DMS153 treated with DMSO at 0.1 percent for 48 hours (cell line): ENCODE data around the gene PRODH2.
"Not testable (repeated sequence)": the region's sequence is repeated elsewhere in the genome, so short reads cannot be mapped to it uniquely, and the experiment has no call there.

ENCODE experiments used
- DNase-seq: peaks from one replicate; lab custom pipeline; 2025; ENCODE audit not compliant: unreplicated experiment; lab: John Stamatoyannopoulos, UW

Gene PRODH2

DNA sequence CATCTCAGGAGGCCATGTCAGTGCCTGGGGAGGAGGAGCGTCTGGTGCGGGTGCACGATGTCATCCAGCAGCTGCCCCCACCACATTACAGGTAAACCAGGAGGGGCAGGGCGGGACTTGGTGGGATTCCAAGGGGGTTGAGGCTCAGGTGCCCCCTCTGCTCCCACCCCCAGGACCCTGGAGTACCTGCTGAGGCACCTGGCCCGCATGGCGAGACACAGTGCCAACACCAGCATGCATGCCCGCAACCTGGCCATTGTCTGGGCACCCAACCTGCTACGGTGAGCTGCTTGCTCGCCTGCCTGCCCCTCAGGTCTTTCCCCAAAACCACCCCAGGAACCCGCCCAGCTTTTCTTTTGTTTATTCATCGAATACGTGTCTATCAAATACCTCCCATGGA is 30.1 kb downstream of the PRODH2 start:
- no peak for DNase-seq

DNA sequence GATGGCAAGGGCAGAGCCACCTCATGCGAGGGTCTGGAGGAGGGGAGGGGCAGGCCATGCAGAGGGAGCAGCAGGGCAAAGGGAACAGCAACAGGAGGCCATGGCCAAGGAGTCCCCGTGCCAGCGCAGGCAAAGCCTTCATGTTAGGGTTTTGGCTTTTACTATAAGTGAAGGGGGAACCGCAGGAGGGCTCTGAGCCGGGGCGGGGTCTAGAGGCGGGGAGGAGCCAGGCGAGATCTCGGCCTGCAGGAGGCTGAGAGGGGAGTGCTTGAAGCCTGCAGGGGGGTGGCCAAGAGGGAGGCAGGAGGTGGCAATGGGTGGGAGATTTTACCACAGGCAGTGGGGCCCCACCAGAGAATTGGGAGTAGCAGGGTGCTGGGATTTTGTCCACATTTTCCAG is 31.0 kb downstream of the PRODH2 start:
- no peak for DNase-seq

DNA sequence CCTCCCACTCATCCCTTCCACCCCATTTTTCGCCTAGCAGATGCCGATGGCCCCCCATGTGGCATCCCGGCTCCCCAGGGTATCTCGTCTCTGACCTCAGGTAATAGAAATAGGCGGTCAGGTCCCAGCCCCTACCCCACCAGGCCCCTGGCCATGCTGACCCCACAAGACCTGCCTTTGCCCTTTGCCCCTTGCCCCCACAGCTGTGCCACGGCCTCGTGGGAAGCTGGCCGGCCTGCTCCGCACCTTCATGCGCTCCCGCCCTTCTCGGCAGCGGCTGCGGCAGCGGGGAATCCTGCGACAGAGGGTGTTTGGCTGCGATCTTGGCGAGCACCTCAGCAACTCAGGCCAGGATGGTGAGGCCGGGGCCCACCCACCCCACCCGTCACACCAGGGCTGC is 31.9 kb downstream of the PRODH2 start:
- no peak for DNase-seq

DNA sequence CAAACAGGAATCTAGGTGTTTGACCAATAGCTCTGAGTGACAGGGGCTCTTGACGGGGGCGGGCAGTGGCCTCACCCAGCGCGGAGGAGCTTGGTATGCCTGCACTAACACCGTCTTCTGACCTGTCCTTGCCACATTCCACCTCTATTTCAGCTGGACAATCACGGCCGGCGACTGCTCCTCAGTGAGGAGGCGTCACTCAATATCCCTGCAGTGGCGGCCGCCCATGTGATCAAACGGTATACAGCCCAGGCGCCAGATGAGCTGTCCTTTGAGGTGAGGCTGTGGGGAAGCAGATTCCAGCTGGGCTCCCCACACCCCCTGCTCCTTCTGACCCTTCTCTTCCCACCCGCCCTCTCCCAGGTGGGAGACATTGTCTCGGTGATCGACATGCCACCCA is 32.6 kb downstream of the PRODH2 start:
- DNase-seq, result no peak

DNA sequence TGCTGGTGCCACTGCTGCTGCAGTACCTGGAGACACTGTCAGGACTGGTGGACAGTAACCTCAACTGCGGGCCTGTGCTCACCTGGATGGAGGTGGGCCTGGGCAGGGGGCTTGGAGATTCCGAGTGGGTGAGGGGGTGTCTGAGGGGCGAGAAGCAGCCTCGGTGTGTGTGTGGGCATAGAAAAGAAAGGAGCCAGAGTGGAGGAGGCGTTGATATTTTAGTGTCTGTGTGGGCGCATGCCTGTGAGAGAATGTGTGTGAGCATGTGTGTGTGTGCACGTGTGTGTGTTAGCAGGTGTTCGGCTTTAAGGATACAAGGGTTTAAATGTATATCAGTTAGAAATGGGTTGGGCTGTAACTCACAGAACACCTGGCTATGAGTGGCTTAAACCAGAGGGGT is 33.6 kb downstream of the PRODH2 start:
- no peak for DNase-seq

DNA sequence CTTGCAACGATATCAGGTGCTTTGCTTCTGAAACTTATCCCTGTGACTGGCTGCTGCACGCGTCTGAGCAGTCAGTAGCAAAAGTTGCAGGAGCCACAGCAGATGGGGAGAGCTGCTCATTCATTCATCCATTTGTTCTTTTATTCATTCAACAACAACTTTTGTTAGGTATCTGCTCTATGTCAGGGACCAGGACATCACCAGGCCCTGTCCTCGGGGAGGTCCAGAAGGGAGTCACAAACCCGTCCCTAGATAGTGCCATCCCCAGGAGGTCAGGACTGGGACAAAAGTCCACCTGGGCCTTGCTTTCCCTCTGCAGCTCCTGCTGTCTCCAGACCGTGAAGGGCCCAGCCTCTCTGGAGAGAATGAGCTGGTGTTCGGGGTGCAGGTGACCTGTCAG is 34.7 kb downstream of the PRODH2 start:
- no peak for DNase-seq

DNA sequence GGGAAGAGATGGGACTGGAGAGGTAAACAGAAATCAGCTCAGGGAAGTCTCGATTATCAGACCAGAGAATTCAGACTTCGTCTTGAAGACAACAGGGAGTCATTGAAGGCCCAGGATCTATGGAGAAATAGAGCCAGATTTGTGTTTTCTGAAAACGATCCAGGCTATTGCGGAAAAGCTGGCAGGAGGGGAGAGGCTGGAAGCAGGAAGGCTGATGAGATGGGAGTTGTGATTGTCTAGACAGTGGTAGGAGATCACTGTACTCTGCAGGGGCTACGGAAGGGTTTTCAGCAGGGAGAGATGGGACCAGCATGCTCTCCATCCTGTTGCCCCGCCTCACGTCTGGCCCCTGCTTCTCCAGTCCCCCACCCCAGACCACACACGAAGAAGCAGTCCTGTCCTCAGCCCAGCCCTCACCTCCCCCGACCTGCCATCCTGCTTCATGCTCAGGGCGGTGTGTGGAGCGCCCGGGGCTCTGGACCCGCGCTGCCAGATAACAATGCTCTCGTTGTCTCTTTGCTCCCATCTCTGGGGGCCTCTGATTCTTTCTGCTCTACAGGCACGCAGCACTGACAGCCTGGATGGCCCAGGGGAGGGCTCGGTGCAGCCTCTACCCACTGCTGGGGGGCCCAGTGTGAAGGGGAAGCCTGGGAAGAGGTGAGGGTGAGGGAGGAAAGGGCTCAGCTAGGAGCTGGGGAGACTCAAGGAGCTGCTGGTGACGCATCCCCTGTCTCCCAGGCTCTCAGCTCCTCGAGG is 35.4 kb downstream of the PRODH2 start:
- DNase-seq, result no peak

DNA sequence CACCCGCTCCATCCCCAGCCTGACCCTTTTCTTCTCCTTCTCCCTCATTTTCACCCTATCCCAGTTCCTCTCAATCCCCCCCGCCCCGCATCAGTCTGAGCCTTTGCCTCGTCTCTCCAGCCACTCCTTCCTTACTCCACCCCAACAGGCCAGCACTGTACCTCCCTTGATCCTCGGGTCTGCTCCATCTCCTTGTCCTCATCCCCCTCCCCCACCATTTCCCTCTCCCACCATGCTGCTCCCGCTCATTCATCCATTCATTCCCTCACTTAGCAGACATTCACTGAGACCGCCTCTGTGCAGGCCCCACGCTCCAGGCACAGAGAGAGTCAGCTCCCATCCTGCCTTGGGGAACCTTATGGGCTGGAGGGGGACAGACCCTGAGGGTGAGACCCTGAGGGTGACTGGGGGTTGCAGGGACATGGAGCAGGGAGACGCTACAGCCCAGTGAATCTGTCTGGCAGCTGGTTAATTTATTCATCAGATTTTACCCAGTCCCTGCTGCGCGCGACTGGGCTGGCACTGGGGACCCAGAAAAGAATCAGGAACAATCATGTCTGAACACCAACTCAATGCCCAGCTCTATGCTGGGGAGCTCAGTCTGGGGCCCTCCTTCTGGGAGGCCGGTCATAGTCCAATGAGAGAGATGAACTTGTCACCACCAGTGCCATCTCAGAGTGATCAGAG is 36.4 kb downstream of the PRODH2 start:
- DNase-seq, result no peak

DNA sequence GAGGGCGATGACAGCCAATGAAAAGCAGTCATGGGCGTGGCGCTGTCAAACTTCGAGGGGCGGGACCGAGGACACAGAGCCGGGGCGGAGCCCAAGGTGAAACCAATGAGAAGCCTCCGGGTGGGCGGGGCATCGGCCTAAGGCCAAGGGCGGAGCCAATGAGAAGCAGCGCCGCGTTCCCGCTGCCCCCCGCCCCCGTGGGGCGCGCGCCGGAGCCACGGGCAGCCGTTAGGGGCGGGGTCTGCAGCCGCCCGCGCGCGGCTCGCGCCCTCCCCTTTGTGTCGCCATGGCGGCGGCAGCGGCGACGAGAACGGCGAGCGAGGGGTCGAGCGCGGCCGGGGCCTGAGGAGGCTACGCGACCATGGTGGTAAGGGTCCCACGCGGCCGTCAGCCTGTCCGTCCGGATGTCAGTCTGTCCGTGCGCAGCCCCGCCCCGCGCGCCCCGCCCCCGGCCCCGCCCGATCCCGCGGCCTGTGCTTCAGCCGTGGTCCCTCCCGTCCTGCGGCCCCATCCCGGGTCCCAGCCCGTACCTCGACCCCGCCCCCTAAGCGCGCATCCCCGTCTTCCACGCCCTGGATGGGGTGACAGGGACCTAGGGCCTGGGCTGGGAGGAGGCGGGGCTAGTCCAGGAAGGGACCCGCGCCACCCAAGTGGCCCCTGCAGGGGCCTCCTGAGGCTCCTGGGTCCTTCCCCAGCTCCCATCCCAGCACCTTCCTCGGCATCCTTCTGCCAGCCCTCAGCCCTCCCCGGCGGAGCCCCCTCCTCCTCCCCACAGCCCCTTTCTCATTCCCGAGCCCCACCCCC is 37.1 kb downstream of the PRODH2 start, which contains the start of gene ARHGAP33:
Gene ARHGAP33, plus strand, starts transcription at position 267 of the 804 bp plus-strand sequence. Its CDS starts 95 bp downstream, at position 362.
- DNase-seq, result peak; percentile 97

DNA sequence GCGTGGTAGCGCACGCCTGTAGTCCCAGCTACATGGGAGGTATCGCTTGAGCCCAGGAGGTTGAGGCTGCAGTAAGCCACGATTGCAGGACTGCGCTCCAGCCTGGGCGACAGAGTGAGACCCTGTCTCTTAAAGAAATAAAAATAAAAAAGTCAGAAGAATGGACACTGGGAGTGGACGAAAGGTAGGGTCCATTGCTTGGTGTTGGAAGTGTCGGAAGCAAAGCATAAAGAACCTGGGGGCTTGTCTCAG is 37.7 kb downstream of the PRODH2 start:
- no peak for DNase-seq

DNA sequence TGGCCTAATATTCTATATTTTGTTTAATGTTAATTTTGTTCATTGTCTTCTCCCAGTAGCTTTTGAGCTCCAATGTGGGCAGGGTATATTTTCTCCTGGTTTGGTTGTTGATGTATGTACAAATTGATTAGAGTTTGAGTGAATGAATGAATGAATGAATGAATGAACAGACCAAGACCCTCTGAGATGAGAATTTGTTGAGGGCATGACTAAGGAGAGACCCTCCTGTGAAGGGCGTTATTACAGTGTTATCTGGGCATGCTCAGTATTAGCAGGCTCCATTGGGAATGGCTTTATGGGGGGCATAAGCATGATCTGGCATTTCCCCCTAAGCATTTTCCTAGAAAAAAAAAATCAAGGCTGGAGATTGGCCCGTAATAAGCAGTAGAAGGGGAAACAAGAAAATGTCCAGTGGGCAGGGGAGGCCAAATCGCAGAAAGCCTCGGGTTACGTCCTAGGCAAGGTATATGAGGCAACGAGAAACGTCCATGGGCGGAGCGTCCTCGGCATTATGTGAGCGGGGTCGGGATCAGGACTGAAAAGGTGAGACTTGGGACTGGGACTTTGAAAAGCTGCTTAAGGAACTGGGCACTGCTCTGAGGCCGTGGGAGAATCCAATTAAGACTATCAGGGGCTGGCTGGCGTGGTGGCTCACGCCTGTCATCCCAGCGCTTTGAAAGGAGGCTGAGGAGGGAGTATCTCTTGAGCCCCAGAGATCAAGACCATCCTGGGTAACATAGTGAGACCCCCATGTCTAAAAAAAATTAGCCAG is 38.2 kb downstream of the PRODH2 start:
- DNase-seq, result no peak

DNA sequence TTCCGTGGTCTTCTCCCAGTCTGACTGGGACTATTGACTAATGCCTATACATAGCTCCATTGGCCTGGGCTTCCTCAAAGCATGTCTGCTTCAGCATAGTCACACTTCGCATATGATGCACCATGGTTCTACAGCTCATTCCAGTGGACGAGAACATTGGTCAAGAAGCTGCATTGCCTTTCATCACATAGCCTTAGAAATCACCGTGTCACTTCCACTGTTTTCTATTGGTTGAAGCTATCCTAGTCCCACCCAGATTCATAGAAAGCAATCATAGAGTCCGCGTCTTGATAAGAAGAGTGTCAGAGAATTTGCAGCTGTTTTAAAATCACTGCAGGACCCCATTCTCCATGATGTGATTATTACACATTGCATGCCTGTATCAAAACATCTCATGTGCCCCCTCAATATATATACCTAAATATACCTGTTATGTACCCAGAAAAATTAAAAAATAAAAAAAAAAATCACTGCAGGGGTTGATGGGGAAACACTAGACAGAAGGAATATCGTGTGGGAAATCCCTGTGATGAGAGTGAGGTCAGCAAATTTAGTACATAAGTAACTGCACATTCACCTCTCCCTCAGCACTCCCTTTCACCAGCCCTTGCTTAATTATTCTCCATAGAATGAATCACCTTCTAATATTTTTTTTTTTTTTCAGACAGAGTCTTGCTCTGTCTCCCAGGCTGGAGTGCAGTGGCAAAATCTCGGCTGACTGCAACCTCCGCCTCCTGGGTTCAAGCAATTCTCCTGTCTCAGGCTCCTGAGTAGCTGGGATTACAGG is 39.4 kb downstream of the PRODH2 start:
- no peak for DNase-seq

DNA sequence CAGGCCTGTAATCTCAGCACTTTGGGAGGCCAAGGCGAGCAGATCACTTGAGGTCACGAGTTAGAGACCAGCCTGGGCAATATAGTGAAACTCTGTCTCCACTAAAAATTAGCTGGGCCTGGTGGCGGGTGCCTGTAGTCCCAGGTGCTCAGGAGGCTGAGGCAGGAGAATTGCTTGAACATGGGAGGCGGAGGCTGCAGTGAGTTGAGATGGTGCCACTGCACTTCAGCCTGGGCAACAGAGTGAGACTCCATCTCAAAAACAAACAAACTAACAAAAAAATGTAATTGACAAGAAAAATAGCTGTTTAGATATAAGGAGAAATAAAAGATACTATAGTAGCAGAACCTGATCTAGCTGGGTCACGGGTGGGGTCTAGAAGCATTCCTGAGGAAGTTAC is 40.3 kb downstream of the PRODH2 start:
- DNase-seq, result not testable (repeated sequence)

DNA sequence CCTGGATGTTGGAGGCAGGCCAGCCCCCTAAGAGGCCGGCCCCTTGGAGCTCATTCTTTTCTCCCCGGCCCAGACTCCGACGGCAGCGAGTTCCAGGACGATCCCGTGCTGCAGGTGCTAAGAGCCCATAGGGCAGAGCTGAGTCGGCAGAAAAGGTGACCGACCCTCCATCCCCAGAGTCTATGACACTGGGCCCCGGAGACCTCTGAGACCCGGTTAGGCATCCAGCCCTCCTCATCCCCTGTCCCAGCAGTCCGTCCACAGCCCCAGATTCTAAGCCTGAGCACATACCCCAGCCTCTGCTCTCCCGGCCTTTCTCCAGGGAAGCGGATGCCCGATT is 44.6 kb downstream of the PRODH2 start:
- no peak for DNase-seq

DNA sequence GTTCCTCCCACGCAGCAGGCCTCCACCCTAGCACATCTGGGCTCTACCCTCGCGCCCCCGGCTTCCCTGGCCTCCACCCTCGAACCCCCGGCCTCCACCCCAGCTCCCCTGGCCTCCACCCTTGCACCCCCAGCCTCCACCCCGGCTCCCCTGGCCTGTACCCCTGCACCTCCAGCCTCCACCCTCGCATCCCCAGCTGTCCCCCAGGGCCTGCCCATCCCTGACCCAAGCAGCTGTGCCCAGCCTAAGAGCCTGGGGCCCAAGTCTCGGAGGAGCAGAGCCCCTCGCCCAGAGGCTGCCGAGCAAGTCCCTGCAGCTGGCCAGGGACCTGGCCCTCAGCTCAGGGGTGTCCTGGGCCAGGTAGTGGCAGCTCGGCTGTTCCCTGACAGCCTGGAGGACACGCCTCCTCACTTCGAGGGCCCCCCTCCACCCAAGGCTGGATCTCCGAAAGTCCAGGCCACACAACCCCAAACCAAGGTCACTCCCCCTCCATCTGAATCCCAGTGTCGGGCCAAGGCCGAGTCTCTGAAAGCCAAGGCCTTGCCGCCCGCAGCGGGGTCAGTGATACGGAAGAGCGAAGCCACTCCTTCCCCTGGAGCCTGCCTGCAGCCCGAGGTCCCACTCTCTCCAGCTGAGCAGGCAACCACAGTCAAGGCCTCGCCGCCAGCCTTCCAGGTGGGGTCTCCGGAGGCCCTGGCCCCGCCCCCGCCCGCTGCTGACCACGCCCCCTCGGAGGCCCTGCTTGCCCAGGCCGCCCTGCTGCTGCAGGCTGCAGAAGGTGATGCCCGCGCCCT is 45.2 kb downstream of the PRODH2 start:
- DNase-seq, result no peak

DNA sequence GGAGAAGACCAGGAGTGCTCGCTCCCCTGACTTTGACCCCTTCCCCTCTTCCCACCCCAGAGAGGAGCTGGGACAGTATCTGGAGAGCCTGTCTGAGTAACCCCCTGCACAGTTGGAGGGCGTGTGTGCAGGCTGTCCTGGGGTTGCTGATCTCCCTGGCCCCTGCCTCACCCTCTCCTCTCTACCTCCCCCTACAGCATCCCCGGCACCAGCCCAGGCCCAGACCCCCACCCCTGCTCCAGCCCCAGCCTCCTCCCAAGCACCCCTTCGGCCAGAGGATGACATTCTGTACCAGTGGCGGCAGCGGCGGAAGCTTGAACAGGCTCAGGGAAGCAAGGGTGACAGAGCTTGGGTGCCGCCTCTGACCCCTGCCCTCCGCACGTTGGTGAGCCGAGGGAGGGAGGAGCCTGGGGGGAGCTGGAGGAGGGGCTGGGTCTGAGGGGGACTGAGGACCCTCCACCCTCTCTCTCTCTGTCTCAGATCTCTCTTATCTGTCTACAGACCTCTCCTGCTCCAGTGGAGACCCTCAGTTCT is 46.0 kb downstream of the PRODH2 start:
- no peak for DNase-seq

DNA sequence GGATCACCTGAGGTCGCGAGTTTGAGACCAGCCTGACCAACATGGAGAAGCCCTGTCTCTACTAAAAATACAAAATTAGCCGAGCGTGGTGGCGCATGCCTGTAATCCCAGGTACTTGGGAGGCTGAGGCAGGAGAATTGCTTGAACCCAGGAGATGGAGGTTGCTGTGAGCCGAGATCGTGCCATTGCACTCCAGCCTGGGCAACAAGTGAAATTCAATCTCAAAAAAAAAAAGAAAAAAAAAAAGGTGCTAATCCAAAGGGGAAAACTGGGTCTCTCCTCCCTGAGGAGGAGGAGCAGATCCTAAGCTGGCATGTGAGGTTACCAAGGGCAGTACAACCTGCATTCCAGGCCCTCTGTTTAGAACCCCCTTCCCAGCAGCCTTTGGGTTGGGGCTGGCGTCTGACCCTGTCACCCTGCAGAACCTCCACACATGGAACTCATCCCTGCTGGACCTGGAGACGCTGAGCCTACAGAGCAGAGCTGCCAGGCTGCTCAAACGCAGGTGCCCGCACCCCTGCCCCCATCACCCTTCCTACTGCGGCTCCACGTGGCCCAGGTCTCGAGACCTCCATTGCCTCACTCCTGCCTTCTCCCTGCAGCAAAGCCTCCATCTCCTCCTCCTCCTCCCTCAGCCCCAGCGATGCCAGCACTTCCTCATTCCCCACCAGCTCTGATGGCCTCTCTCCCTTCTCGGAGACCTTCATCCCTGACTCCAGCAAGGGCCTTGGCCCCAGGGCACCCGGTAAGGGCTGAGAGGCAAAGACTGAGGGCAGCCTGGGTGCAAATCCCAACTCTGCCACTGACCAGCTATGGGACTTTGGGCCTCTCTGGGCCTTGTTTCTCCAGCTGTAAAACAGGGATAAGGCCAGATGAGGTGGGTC is 48.0 kb downstream of the PRODH2 start:
- DNase-seq, result no peak

DNA sequence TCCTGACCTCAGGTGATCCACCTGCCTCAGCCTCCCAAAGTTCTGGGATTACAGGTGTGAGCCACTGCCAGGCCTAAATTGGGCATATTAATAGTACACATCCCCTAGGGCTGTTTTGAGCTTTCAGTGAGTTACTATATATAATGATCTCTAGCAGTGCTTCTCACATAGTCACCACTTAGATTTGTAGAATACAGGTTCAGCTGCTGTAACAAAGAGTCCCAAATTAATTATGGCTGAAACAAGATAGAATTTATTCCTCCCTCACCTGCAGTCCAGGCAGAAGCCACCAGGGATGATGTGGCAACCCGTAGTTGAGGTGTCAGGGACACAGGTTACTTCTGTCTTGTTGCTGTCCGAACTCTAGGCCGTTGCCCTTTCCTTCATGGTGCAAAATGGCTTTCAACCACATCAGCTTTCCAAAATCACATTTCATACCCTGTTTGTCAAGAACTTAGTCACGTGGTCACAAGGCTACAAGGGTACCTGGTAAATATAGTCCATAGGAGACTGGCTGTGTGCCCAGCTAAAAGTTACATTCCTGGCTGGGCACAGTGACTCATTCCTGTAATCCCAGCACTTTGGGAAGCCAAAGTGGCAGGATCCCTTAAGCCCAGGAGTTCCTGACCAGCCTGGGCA is 51.8 kb downstream of the PRODH2 start:
- no peak for DNase-seq
